Panc1 (cell line): ENCODE data around the gene ITM2B. TPM values are rescaled to one million over a fixed set of nuclear protein-coding genes. Genes with fewer than 3 reads are reported as not detected.

Source experiments
- ATAC-seq: fragments of 200-7000 bp; cut with Tn5 transposase; 2 replicates; pipeline ENCODE4 v1.9.1; 2020; ENCODE audit warnings: mild to moderate bottlenecking, moderate library complexity
- BruUV-seq: library from RNA; stranded (reverse); fragments of 400-500 nt; replicated peaks from 2 replicates; lab custom pipeline; 2021; lab: Mats Ljungman, UMichigan
- CTCF ChIA-PET: fragments of 300-600 bp; sonication (Branson Sonifier 250); formaldehyde crosslinking; loops from one replicate; lab custom pipeline; 2022; ENCODE audit warnings: antibody characterized with exemption; lab: Charles Lee
- POLR2A ChIA-PET: fragments of 300-600 bp; sonication (Branson Sonifier 250); formaldehyde crosslinking; loops from one replicate; lab custom pipeline; 2022; ENCODE audit warnings: antibody characterized with exemption; lab: Charles Lee
- DNase-seq: peaks from one replicate; pipeline ENCODE4 v3.0.0-alpha.2; 2010; ENCODE audit warnings: low read depth, low spot score
- H3K27ac ChIP-seq: 2 replicates; pipeline ENCODE4 v1.5.1; 2011; ENCODE audit warnings: mild to moderate bottlenecking, low read length, inconsistent platforms
- H3K27me3 ChIP-seq: fragments of 200-500 bp; sonication (Bioruptor generic); 2 replicates; pipeline ENCODE4 v1.6.0; 2014; ENCODE audit warnings: low read length, inconsistent platforms; ENCODE audit not compliant: control insufficient read depth, insufficient read depth
- H3K36me3 ChIP-seq: fragments of 200-500 bp; sonication (Bioruptor generic); 2 replicates; pipeline ENCODE4 v1.5.1; 2014; ENCODE audit warnings: inconsistent platforms, mild to moderate bottlenecking, low read length, moderate library complexity; ENCODE audit not compliant: control insufficient read depth, insufficient read depth
- H3K4me1 ChIP-seq: 2 replicates; pipeline ENCODE4 v1.5.1; 2011; ENCODE audit warnings: inconsistent platforms, mild to moderate bottlenecking, low read length, moderate library complexity; ENCODE audit not compliant: control insufficient read depth, insufficient read depth
- H3K4me3 ChIP-seq, 2 experiments: 2 replicates each; pipeline ENCODE4 v1.5.1; 2011 to 2012; ENCODE audit warnings: low read depth in 2 of 2, low read length in 2 of 2, mild to moderate bottlenecking in 2 of 2, inconsistent platforms in 1 of 2, moderate library complexity in 1 of 2
- H3K9me3 ChIP-seq: fragments of 200-500 bp; sonication (Bioruptor generic); 2 replicates; pipeline ENCODE4 v1.5.1; 2014; ENCODE audit warnings: low read depth, mild to moderate bottlenecking, inconsistent platforms, low read length, moderate library complexity; ENCODE audit not compliant: control insufficient read depth, insufficient read depth
- POLR2AphosphoS5 ChIP-seq: IDR thresholded peaks from 2 replicates; pipeline ENCODE4 v1.6.1; 2012; ENCODE audit warnings: mild to moderate bottlenecking, low read depth, low read length, moderate library complexity
- SIN3A ChIP-seq: IDR thresholded peaks from 2 replicates; pipeline ENCODE4 v1.6.1; 2012; ENCODE audit warnings: low read depth, mild to moderate bottlenecking, low read length, moderate library complexity, borderline replicate concordance; ENCODE audit not compliant: insufficient read depth
- TCF7L2 ChIP-seq: IDR thresholded peaks from 2 replicates; pipeline ENCODE4 v1.6.1; 2011; ENCODE audit warnings: mild to moderate bottlenecking, low read depth, low read length, inconsistent platforms
- in situ Hi-C: cut with HindIII; loops from 2 replicates; pipeline ENCODE4 v1.10.0; 2016; ENCODE audit warnings: low sequenced_read_pairs, low pct_unique_long_range_greater_than_20kb
- intact Hi-C: fragments of 100-400 bp; cut with micrococcal nuclease; formaldehyde crosslinking; loops from one replicate; pipeline ENCODE4 v1.10.0; 2022; ENCODE audit not compliant: unreplicated experiment
- total RNA-seq: library from RNA; stranded (reverse); gene quantifications from one replicate; pipeline ENCODE4 v1.2.1, GENCODE V29; 2021; ENCODE audit not compliant: unreplicated experiment
- TF ChIP-seq, protein P1 (sequence below), 2 experiments: IDR thresholded peaks; 2 replicates each; pipeline ENCODE4 v1.6.1; 2011 to 2012; ENCODE audit warnings: low read depth in 2 of 2, control low read depth in 1 of 2, low read length in 1 of 2, mild to moderate bottlenecking in 1 of 2, moderate library complexity in 1 of 2; ENCODE audit not compliant: insufficient read depth in 1 of 2
- TF ChIP-seq, protein P2 (sequence below): fragments of 450-650 bp; IDR thresholded peaks from 2 replicates; pipeline ENCODE4 v1.5.1; 2017; ENCODE audit warnings: mild to moderate bottlenecking

ITM2B gene
- total RNA-seq, 1 experiment from 2014 or later: 156 TPM

DNA sequence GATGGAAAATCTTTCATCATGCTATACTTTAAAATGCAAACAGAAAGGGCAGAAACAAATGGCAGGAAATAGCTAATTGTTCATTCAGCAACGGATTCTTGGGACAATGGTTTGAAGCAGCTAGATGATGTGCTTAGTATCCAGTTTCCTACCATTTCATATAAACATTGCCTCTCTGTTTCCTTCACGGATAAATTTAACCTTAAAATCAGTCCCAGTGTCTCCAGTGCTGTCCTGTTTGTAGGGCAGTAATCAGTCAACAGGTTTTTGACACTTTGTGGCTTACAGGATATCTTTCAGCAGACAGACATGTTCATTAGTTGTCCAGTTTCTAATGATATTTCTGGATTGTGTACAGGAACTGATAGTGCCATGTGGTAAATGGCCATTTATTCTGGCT lies 45.8 kb downstream of the ITM2B start:
- no TSS peak for BruUV-seq
- CTCF ChIA-PET: no interaction called here
- H3K9me3 ChIP-seq: no peaks in the 10 kb centered on the region
- DNase-seq (no peak), ATAC-seq (no peak)
- no peak overlapping the region for H3K27ac ChIP-seq
- in situ Hi-C loops (no loop called here), intact Hi-C loops (no loop called here)
- TF ChIP-seq TCF7L2: no peak
- TF ChIP-seq SIN3A: no peak
- TF ChIP-seq, protein P1, sequence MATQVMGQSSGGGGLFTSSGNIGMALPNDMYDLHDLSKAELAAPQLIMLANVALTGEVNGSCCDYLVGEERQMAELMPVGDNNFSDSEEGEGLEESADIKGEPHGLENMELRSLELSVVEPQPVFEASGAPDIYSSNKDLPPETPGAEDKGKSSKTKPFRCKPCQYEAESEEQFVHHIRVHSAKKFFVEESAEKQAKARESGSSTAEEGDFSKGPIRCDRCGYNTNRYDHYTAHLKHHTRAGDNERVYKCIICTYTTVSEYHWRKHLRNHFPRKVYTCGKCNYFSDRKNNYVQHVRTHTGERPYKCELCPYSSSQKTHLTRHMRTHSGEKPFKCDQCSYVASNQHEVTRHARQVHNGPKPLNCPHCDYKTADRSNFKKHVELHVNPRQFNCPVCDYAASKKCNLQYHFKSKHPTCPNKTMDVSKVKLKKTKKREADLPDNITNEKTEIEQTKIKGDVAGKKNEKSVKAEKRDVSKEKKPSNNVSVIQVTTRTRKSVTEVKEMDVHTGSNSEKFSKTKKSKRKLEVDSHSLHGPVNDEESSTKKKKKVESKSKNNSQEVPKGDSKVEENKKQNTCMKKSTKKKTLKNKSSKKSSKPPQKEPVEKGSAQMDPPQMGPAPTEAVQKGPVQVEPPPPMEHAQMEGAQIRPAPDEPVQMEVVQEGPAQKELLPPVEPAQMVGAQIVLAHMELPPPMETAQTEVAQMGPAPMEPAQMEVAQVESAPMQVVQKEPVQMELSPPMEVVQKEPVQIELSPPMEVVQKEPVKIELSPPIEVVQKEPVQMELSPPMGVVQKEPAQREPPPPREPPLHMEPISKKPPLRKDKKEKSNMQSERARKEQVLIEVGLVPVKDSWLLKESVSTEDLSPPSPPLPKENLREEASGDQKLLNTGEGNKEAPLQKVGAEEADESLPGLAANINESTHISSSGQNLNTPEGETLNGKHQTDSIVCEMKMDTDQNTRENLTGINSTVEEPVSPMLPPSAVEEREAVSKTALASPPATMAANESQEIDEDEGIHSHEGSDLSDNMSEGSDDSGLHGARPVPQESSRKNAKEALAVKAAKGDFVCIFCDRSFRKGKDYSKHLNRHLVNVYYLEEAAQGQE (IDR thresholded peaks at IDR 0.05; ENCODE audit: insufficient read depth in 1 of 2, low read depth in 2 of 2, low read length in 1 of 2): no peak
- TF ChIP-seq, protein P2, sequence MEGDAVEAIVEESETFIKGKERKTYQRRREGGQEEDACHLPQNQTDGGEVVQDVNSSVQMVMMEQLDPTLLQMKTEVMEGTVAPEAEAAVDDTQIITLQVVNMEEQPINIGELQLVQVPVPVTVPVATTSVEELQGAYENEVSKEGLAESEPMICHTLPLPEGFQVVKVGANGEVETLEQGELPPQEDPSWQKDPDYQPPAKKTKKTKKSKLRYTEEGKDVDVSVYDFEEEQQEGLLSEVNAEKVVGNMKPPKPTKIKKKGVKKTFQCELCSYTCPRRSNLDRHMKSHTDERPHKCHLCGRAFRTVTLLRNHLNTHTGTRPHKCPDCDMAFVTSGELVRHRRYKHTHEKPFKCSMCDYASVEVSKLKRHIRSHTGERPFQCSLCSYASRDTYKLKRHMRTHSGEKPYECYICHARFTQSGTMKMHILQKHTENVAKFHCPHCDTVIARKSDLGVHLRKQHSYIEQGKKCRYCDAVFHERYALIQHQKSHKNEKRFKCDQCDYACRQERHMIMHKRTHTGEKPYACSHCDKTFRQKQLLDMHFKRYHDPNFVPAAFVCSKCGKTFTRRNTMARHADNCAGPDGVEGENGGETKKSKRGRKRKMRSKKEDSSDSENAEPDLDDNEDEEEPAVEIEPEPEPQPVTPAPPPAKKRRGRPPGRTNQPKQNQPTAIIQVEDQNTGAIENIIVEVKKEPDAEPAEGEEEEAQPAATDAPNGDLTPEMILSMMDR: no peak
- TF ChIP-seq POLR2AphosphoS5: no peak
- H3K27me3 ChIP-seq: no peaks in the 10 kb centered on the region
- no peaks in the 10 kb centered on the region for H3K4me1 ChIP-seq
- no peak overlapping the region for H3K4me3 ChIP-seq
- POLR2A ChIA-PET: no interaction called here
- H3K36me3 ChIP-seq: no peaks in the 10 kb centered on the region

DNA sequence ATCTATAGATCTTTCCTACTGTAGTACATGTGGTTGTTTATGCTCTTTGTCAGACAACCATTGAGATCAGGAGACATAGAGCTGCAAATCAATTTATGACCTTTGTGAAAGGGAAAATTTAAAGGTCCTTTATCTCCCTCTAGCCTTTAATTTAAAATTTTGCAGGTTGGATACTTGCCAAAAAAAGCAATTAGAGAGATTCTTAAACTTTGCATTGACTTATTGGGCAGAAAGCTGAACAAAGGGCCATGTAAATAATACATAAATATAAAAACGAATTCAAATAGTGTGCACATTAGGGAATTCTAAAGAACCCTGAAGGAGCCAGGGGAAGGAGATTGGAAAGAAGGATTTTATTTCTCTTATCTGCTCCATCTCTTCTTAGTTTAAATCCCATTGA lies 48.5 kb downstream of the ITM2B start:
- Histone ChIP-seq H3K27ac (no peak overlapping the region), H3K36me3 (no peaks in the 10 kb centered on the region), H3K4me1 (no peaks in the 10 kb centered on the region), H3K4me3 (no peak overlapping the region), H3K27me3 (no peaks in the 10 kb centered on the region), H3K9me3 (no peaks in the 10 kb centered on the region)
- TF ChIP-seq, protein P1 (IDR thresholded peaks at IDR 0.05; ENCODE audit: insufficient read depth in 1 of 2, low read depth in 2 of 2, low read length in 1 of 2): no peak
- TF ChIP-seq, protein P2: no peak
- no peak for TF ChIP-seq SIN3A
- TF ChIP-seq POLR2AphosphoS5: no peak
- no peak for TF ChIP-seq TCF7L2
- BruUV-seq: no TSS peak
- intact Hi-C loops: no loop called here
- ATAC-seq (no peak), DNase-seq (no peak)
- in situ Hi-C loops: no loop called here
- ChIA-PET CTCF (no interaction called here), POLR2A (no interaction called here)
